Stomach (tissue), 4 donors: ENCODE data around the gene RCOR1.

Experiments
- CTCF ChIP-seq, 7 experiments: fragments of 450-650 bp in 4 of 7; fragments of 200-600 bp in 3 of 7; sonication (generic) in 3 of 7; IDR thresholded peaks; one replicate each; pipeline ENCODE4 v1.5.1; 2016 to 2019; ENCODE audit warnings: antibody characterized with exemption in 7 of 7, control low read depth in 2 of 7, mild to moderate bottlenecking in 1 of 7
- EP300 ChIP-seq: sonication (generic); formaldehyde crosslinking; IDR thresholded peaks from one replicate; pipeline ENCODE4 v1.6.1; 2017; ENCODE audit warnings: antibody characterized with exemption
- POLR2A ChIP-seq, 4 donors: fragments of 450-650 bp; IDR thresholded peaks; one replicate each; pipeline ENCODE4 v1.6.1; 2016; ENCODE audit warnings: antibody characterized with exemption in 4 of 4, control low read depth in 2 of 4, mild to moderate bottlenecking in 1 of 4, moderate library complexity in 1 of 4

GRCh38 chr14:102732924-102733323, 140.5 kb downstream of the RCOR1 start:
- no peak for TF ChIP-seq POLR2A (IDR thresholded peaks at IDR 0.05)
- no peak for TF ChIP-seq CTCF (IDR thresholded peaks at IDR 0.05)
- TF ChIP-seq EP300 = no peak
